ENCODE data around the gene RNF152.

RNF152 gene

DNA sequence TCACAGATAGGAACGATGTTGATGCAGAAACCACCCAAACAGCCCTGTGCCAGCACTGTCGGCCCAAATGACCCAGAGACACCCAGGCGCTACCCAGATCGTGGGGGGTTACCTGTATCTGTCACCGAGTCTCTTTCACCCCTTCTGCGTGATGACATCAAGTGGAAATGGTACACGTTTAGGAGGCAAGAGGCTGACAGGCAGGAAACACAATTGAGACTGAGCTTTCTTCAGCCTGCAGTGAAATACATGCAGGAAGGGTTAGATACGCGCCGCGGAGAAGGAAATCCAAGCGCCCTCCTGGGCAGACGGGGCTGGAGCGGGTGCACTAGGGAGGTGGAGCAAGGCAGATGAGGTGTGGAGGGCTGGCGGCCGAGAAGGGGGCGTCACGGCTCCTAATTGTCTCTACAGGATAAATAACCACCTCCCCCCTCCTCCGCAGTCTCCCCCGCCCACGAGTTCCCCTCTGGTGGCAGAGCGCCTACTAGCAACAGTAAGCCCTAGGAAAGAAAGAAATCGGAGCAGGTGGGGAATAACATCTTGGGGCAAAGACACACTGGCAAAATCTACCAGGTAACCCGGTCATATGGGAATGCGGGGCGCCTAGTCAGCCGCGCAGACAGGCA is at the start of gene RNF152:
Gene RNF152 (minus strand): TSS at position 325 of the 626 bp plus-strand sequence. CDS start 76,544 bp downstream, outside the sequence.
- no peak for DNase-seq (ENCODE audit: low spot score)

DNA sequence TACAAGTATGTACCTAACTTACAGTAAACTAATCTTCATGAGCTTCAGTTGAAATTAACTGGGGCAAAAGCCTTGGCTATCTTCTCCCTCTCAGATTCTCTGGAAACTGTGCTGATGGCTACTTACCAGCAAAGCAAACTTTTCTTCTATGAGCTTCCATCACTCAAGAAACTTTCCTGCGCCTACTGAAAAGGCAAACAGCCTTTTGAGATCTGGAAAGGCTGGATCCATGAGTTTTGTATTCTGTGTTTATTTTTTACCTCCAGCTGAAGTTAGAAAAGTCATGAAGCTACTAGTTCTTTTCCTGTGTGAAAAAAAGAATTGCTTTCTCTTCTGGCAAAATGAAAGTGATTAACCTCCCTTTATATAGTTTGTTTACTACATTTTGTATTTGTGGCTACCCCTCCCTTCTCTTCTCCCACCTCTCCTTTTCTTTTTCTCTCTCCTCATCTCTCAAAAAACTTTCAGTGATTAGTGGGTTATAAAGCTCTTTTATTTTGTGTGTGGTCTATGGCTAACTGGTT is 49.2 kb upstream of the RNF152 start:
- no peak for DNase-seq (ENCODE audit: low spot score)

DNA sequence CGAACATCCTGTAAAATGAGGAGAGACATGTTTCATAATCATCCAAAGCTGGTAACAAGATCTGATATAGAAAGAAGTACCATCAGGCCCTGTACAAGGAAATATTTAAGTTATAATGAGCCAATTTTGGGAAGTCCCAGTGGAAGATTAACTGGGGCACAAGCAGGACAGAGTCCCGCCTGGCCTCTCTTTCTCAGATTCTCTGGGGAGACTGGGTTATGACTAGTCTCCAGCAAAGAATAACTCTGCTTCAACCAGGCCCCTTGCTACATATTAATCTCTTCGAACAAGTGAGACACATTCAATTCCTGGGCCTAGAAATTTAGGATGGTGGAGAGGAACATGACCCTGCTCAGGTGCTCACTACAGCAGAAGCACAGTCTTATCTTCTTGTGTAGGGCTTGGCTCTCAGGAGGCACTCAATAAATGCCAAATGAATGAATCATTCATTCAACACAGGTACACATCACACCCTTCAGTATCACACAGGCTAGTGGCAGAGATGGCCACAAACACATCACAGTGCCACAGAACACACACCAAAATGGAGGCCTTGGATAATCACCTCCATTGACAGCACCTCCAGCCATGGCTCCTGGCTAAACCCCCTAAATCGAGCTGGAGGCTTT is 46.4 kb upstream of the RNF152 start:
- DNase-seq (ENCODE audit: low spot score), result no peak

- DNase-seq (ENCODE audit: low spot score), result no peak
These were observed 42.6 kb upstream of the RNF152 start for GRCh38 chr18:61935362-61935761.

DNA sequence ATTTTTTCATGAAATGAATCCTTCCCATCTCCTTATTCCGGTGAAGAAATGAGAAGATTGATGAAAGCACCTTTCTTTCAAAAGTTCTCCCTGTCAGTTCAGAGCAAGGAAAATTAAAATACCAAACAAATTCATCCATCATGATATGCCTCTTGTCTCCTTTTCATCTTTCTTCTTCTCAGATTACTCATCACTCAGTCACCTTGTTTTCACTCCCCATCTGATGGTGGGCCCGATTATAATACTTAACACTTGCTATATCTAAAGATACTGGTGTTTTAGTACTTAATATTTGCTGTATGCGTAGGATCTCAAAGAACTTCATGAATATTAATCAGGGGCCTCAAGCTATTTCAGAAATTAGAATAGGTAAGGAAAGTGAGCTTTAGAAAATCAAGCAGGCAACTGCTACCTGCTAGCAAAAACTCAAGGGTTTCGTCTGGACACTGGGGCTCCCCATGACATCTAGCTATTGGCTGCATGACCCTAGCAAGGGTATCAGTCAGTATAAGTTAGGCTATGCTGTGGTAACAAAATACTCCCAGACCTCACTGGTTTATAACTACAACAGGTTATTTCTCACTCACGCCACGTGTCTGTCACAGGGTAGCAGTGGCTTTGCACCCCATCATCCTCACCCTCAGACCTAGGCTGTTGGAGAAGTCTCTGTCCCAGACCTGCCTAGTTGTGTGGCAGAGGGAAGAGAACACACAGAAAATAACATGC is 39.0 kb upstream of the RNF152 start:
- no peak for DNase-seq (ENCODE audit: low spot score)

- no peak for DNase-seq (ENCODE audit: low spot score)
These were observed 37.3 kb upstream of the RNF152 start for GRCh38 chr18:61929881-61930640.

- DNase-seq (ENCODE audit: low spot score), result no peak
These were observed 33.7 kb upstream of the RNF152 start for GRCh38 chr18:61926532-61926931.

GRCh38 chr18:61924550-61924949 is 31.7 kb upstream of the RNF152 start:
- no peak for DNase-seq (ENCODE audit: low spot score)

- DNase-seq (ENCODE audit: low spot score), result no peak
These were observed 29.6 kb upstream of the RNF152 start for GRCh38 chr18:61922435-61922834.

- no peak for DNase-seq (ENCODE audit: low spot score)
These were observed 28.9 kb upstream of the RNF152 start for GRCh38 chr18:61921621-61922235.

- DNase-seq (ENCODE audit: low spot score), result no peak
These were observed 25.0 kb upstream of the RNF152 start for GRCh38 chr18:61917818-61918217.

- DNase-seq (ENCODE audit: low spot score), result no peak
These were observed 19.7 kb upstream of the RNF152 start for GRCh38 chr18:61912476-61912875.

DNA sequence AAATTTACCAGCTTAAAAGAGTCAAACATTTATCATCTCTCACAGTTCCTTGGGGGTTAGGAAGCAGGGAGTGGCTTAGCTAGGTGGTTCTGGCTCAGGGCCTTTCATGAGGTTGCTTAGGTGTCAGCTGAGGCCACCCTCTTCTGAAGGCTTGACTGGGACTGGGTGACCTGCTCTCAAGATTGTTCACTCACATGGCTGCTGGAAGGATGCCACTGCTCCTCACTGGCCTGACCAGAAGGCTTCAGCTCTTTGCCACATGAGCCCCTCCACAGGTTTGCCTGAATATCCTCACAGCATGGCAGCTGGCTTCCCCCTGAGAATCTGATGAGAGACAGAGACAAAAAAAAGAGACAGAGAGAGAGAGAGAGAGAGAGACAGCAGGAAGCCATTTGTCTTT is 17.3 kb upstream of the RNF152 start:
- DNase-seq (ENCODE audit: low spot score), result no peak

GRCh38 chr18:61908661-61909060 is 15.9 kb upstream of the RNF152 start:
- no peak for DNase-seq (ENCODE audit: low spot score)

DNA sequence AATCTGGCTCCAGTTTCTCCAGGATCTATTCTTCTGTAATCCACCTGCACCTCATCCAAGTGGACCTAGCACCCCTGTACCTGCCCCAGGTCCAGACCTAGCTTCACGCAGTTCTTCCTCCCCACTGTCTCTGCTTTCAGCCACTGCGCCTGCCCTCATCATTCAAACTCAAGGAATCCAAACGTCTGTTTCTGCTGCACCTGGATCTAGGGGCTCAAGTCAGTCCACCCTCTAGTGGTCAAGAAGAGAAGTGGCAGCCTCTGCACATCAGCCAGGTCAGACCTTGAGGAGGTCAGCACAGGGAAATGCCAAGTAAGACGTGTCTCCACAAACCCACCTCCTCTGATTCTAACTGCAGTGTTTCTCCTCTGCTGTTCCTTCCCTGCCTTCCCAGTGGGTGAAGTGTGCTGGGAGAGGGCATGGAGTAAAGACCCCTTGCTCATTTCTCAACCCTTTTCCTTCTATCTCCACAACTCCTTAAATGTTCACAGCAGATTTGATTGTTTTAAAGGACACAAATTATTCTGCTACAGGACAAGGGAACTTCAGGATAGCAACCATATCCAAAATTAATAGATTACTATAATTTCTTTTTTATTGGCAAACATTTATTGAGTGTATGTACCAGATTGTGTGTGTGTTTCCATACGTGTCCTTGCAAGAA is 8.6 kb upstream of the RNF152 start:
- DNase-seq (ENCODE audit: low spot score), result peak; percentile 45

DNA sequence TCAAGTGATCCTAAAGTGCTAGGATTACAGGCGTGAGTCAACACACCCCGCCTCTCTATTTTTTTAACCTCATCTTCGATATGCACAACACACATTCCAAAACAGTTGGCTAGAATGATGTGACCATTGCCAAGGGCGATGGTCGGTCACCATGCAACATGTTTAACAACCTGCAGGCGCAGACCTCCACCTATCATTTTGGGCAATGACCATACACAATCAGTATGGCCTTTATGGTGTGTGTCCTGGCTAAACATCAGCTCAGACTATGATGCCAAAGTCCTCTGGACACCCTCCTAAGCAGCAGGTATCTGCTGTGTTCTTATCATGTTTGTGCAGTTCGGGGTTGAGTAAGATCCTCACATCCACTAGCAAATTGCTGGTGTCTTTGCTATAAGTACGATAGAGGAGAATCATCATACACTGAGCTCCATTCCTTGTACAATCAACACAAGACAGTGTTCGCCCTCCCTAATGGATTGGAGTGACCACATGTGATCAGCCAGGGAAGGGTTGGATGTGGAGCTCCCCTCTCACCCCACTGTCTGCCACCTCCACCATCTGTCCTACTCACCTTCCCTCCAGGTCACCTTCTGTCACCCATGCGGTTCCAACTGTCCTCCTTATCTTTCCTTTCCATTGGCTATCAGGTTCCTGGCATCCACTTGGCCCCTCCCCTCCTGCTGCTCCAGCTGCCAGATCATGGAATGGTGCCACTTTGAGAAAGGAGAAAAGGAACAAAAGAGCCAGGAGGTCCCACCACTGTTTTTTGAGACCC is 7.9 kb upstream of the RNF152 start:
- no peak for DNase-seq (ENCODE audit: low spot score)

DNA sequence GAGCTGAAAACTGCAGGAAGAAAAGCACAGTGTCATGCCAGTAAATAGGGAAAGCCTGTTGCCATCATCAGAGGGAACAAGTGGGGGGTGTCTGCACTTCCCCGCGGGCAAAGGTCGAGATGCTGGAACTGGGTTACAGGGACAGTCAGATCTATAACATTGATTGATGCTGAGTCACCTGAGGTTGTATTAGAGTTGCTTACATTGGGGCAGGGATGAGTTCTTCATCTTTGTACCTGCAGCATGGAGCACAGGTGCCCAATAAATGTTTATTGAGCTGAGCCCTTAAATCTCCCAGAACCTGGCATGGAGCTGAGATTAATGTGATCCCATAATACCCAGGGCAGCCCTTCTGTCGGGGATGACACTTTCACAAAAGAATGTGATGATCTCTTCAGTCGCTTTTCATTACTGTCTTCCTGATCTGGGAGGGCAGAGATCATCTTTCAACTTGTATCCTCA is 5.9 kb upstream of the RNF152 start:
- no peak for DNase-seq (ENCODE audit: low spot score)

DNA sequence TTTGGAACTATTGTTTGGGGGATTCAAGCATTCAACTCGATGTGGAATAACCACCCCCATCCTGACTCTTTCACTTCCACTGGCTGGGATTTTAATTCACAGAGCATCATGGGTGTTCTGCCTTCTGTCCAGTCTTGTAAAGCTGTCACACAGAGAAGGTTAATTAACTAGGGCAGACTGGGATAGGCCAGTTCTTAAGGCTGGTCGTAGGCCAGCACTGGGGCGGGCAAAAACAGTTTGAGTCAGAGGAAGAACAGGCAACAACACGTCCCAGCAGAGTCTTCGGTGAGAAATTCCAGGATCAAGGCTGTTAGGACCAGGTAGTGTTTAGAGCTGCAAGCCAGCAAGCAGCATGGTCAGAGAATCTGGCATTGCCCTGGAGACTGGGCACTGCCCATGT is 4.0 kb upstream of the RNF152 start:
- DNase-seq (ENCODE audit: low spot score), result no peak

GRCh38 chr18:61896118-61896517 is 3.3 kb upstream of the RNF152 start:
- no peak for DNase-seq (ENCODE audit: low spot score)

- DNase-seq (ENCODE audit: low spot score), result no peak
These were observed 2.1 kb upstream of the RNF152 start for GRCh38 chr18:61894751-61895524.

Data from CD4-positive, alpha-beta T cell treated with Interleukin-15 for 4 hours (primary cell).